IMR-90 (cell line): ENCODE measurements around the gene SNX30. TPM values are rescaled to one million over a fixed set of nuclear protein-coding genes. Genes with fewer than 3 reads are reported as not detected.

Source experiments
- ATAC-seq: fragments of 200-7000 bp; cut with Tn5 transposase; 2 replicates; pipeline ENCODE4 v1.9.1; 2020; ENCODE audit warnings: low read depth, mild to moderate bottlenecking, moderate library complexity
- BruUV-seq: library from RNA; stranded (reverse); fragments of 400-500 nt; replicated peaks from 2 replicates; lab custom pipeline; 2021; lab: Mats Ljungman, UMichigan
- CTCF ChIA-PET: fragments of 300-600 bp; formaldehyde crosslinking; extraction: SDS; loops from one replicate; lab custom pipeline; 2021; ENCODE audit warnings: antibody characterized with exemption; lab: Yijun Ruan, JAX
- POLR2A ChIA-PET: fragments of 300-600 bp; sonication (Branson Sonifier 250); formaldehyde crosslinking; loops from one replicate; lab custom pipeline; 2022; ENCODE audit warnings: antibody characterized with exemption; ENCODE audit not compliant: unreplicated experiment; lab: Charles Lee
- DNase-seq: peaks from one replicate; pipeline ENCODE4 v3.0.0; 2013
- H2AFZ ChIP-seq: replicated peaks from 2 replicates; pipeline ENCODE3; 2013; ENCODE audit warnings: low read length, mild to moderate bottlenecking; ENCODE audit not compliant: poor library complexity
- H2AK5ac ChIP-seq: 2 replicates; pipeline ENCODE4 v1.6.1; 2013; ENCODE audit warnings: low read depth, low read length, inconsistent platforms
- H2AK9ac ChIP-seq: replicated peaks from 2 replicates; pipeline ENCODE3; 2013; ENCODE audit warnings: mild to moderate bottlenecking, low read depth, low read length, moderate library complexity; ENCODE audit not compliant: poor library complexity
- H2BK120ac ChIP-seq: 2 replicates; pipeline ENCODE4 v1.6.1; 2013; ENCODE audit warnings: low read depth, low read length, inconsistent platforms
- H2BK15ac ChIP-seq: 3 replicates; pipeline ENCODE4 v1.6.1; 2013; ENCODE audit warnings: low read depth, low read length, inconsistent platforms
- H2BK20ac ChIP-seq: 2 replicates; pipeline ENCODE4 v1.6.1; 2013; ENCODE audit warnings: low read depth, mild to moderate bottlenecking, inconsistent platforms, low read length, moderate library complexity
- H2BK5ac ChIP-seq: 2 replicates; pipeline ENCODE4 v1.6.1; 2013; ENCODE audit warnings: mild to moderate bottlenecking, low read depth, low read length, inconsistent platforms; ENCODE audit not compliant: poor library complexity, severe bottlenecking
- H3K14ac ChIP-seq: replicated peaks from 2 replicates; pipeline ENCODE4 v1.6.1; 2013; ENCODE audit warnings: low read depth, low read length, inconsistent platforms
- H3K18ac ChIP-seq: 2 replicates; pipeline ENCODE4 v1.6.1; 2013; ENCODE audit warnings: low read depth, low read length, control low read depth
- H3K23ac ChIP-seq: 2 replicates; pipeline ENCODE4 v1.6.1; 2013; ENCODE audit warnings: low read depth, low read length, inconsistent platforms
- H3K27ac ChIP-seq: 2 replicates; pipeline ENCODE4 v1.5.1; 2013; ENCODE audit warnings: mild to moderate bottlenecking, control low read depth, low read length; ENCODE audit not compliant: insufficient read depth
- H3K27me3 ChIP-seq: 2 replicates; pipeline ENCODE4 v1.6.1; 2013; ENCODE audit warnings: low read length; ENCODE audit not compliant: control insufficient read depth, insufficient read depth
- H3K36me3 ChIP-seq: 2 replicates; pipeline ENCODE4 v1.6.1; 2013; ENCODE audit warnings: low read length, mixed read lengths; ENCODE audit not compliant: control insufficient read depth, insufficient read depth
- H3K4ac ChIP-seq: 2 replicates; pipeline ENCODE4 v1.6.1; 2013; ENCODE audit warnings: low read depth, low read length, inconsistent platforms
- H3K4me1 ChIP-seq: 2 replicates; pipeline ENCODE4 v1.6.1; 2013; ENCODE audit warnings: low read length, mixed read lengths; ENCODE audit not compliant: control insufficient read depth, insufficient read depth
- H3K4me2 ChIP-seq: 2 replicates; pipeline ENCODE4 v1.6.1; 2013; ENCODE audit warnings: low read depth, mild to moderate bottlenecking, control low read depth, low read length, moderate library complexity
- H3K4me3 ChIP-seq: 2 replicates; pipeline ENCODE4 v1.5.1; 2013; ENCODE audit warnings: low read depth, mild to moderate bottlenecking, control low read depth, low read length, moderate library complexity; ENCODE audit not compliant: insufficient read depth
- H3K56ac ChIP-seq: 2 replicates; pipeline ENCODE4 v1.6.1; 2013; ENCODE audit warnings: low read length, inconsistent platforms; ENCODE audit not compliant: insufficient read depth; ENCODE audit errors: extremely low read depth
- H3K79me1 ChIP-seq, 2 experiments: 2 replicates each; pipeline ENCODE4 v1.6.1; 2013; ENCODE audit warnings: low read length in 2 of 2, inconsistent platforms in 1 of 2, low read depth in 1 of 2
- H3K9ac ChIP-seq: 2 replicates; pipeline ENCODE4 v1.6.1; 2013; ENCODE audit warnings: low read depth, low read length, control low read depth
- H3K9me1 ChIP-seq: 2 replicates; pipeline ENCODE4 v1.6.1; 2013; ENCODE audit warnings: low read length, inconsistent platforms; ENCODE audit not compliant: insufficient read depth
- H3K9me3 ChIP-seq: 2 replicates; pipeline ENCODE4 v1.6.1; 2013; ENCODE audit warnings: low read length; ENCODE audit not compliant: control insufficient read depth, insufficient read depth
- H4K20me1 ChIP-seq: 2 replicates; pipeline ENCODE4 v1.6.1; 2013; ENCODE audit warnings: low read length, inconsistent platforms; ENCODE audit not compliant: insufficient read depth
- H4K5ac ChIP-seq: 2 replicates; pipeline ENCODE4 v1.6.1; 2013; ENCODE audit warnings: mild to moderate bottlenecking, low read depth, low read length, control low read depth
- H4K8ac ChIP-seq, 2 experiments: 2 replicates each; pipeline ENCODE4 v1.6.1; 2013; ENCODE audit warnings: low read depth in 2 of 2, low read length in 2 of 2, control low read depth in 1 of 2, inconsistent platforms in 1 of 2
- H4K91ac ChIP-seq: 2 replicates; pipeline ENCODE4 v1.6.1; 2013; ENCODE audit warnings: low read depth, low read length, inconsistent platforms; ENCODE audit not compliant: insufficient read depth
- BHLHE40 ChIP-seq: fragments of 150-350 bp; IDR thresholded peaks from 2 replicates; pipeline ENCODE4 v1.6.1; 2016; ENCODE audit warnings: mild to moderate bottlenecking, low read depth, low read length
- CHD1 ChIP-seq: IDR thresholded peaks from 2 replicates; pipeline ENCODE4 v1.6.1; 2012; ENCODE audit warnings: low read depth, low read length, improper control_type of control experiment
- POLR2A ChIP-seq: IDR thresholded peaks from 2 replicates; pipeline ENCODE4 v1.6.1; 2012; ENCODE audit warnings: mild to moderate bottlenecking, low read depth, low read length
- WGBS, 2 experiments: methylation state at CpG; one replicate each; pipeline versions ENCODE4 v1.1.5 to v1.1.7; 2013; ENCODE audit warnings: missing lambda C conversion rate in 2 of 2; ENCODE audit not compliant: insufficient read length in 1 of 2; ENCODE audit errors: extremely low coverage in 2 of 2; 5-methylcytosine and 5-hydroxymethylcytosine counted together
- dilution Hi-C: fragments of 300-500 bp; cut with HindIII; formaldehyde crosslinking; loops from one replicate; pipeline ENCODE4 v1.14.3; 2018; ENCODE audit warnings: low sequenced_read_pairs; ENCODE audit not compliant: unreplicated experiment
- in situ Hi-C: fragments of 300-500 bp; cut with MboI; formaldehyde crosslinking; loops from 3 replicates; pipeline ENCODE4 v1.14.3; 2019; ENCODE audit warnings: low sequenced_read_pairs, inconsistent platforms, mixed read lengths
- intact Hi-C: fragments of 100-400 bp; cut with micrococcal nuclease; formaldehyde crosslinking; loops from 2 replicates; pipeline ENCODE4 v1.10.0; 2022
- polyA plus RNA-seq, 3 experiments: library from polyadenylated mRNA; depleted of rRNA; stranded (reverse); fragments of >200 nt; gene quantifications; 2 replicates each; pipeline ENCODE4 v1.2.3, GENCODE V29; 2012; ENCODE audit warnings: low replicate concordance in 1 of 3
- total RNA-seq: library from RNA; depleted of rRNA; stranded (reverse); fragments of >200 nt; gene quantifications from 2 replicates; pipeline ENCODE4 v1.2.3, GENCODE V29; 2012

Gene SNX30
- total and polyA plus RNA-seq, 2 of the 4 experiments (the other 2 are of a cell fraction), result 8.0 to 18.8 TPM

DNA sequence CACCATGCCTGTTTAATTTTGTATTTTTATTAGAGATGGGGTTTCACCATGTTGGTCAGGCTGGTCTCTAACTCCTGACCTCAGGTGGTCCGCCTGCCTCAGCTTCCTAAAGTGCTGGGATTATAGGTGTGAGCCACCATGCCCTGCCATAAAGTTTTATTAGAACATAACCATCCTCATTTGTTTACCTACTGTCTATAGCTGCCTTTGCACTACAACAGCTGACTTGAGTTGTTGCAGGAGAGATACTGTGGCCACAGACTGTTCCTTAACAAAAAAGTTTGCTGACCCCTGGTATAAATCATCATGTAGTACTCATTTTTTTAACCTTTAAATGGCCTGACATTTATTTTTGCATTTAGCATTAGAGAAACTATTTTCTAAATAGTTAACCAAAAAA, 31.7 kb downstream of the SNX30 start:
- Histone ChIP-seq H3K4me2 (no peak overlapping the region), H2BK120ac (no peak overlapping the region), H3K9me3 (no peaks in the 10 kb centered on the region), H3K14ac (no peak overlapping the region), H2AK9ac (no peak overlapping the region), H3K4me1 (peaks cover 3% of the 10 kb centered on the region; the same call in 1 of the 2 replicates), H4K91ac (no peak overlapping the region), H3K36me3 (no peaks in the 10 kb centered on the region), H2AFZ (no peak overlapping the region), H2BK5ac (no peak overlapping the region), H2AK5ac (no peak overlapping the region), H4K20me1 (peaks cover 46% of the 10 kb centered on the region), H4K8ac (no peak overlapping the region), H4K5ac (no peak overlapping the region), H3K56ac (no peak overlapping the region), H3K79me1 (peaks cover 30 to 63% of the 10 kb centered on the region in 2 experiments), H3K27me3 (no peaks in the 10 kb centered on the region), H3K4ac (no peak overlapping the region), H3K9me1 (peaks cover 4% of the 10 kb centered on the region; the same call in 1 of the 2 replicates), H2BK20ac (no peak overlapping the region), H3K4me3 (no peak overlapping the region), H3K27ac (no peak overlapping the region), H3K23ac (no peak overlapping the region), H3K9ac (no peak overlapping the region), H3K18ac (no peak overlapping the region), H2BK15ac (no peak overlapping the region)
- dilution Hi-C loops (no loop called here), in situ Hi-C loops (no loop called here), intact Hi-C loops (no loop called here)
- ChIA-PET POLR2A (no interaction called here), CTCF (no interaction called here)
- DNase-seq (no peak), ATAC-seq (no peak)
- TF ChIP-seq CHD1 (no peak), BHLHE40 (no peak), POLR2A (no peak)
- no CpG with 5 or more reads among the region's 1 CpG for WGBS, 2 experiments
- BruUV-seq, result no TSS peak
